Spleen (tissue), 11 donors: ENCODE measurements around the gene RTCA. TPM values are rescaled to one million over a fixed set of nuclear protein-coding genes. Genes with fewer than 3 reads are reported as not detected.
A peak's percentile ranks its signal among the peaks of the same experiment; 100 is the strongest.
"Not testable (repeated sequence)": the region's sequence is repeated elsewhere in the genome, so short reads cannot be mapped to it uniquely, and the experiment has no call there.

Experiments
- DNase-seq: peaks from one replicate; pipeline ENCODE4 v3.0.0-alpha.2; 2020
- H3K27ac ChIP-seq, 8 donors: fragments of 200-600 bp; sonication (generic) in 7 of 8; 1 replicate in 4 of 8; 2 replicates in 4 of 8; pipeline versions ENCODE4 v1.5.0 to v1.8.0; 2016 to 2021; ENCODE audit warnings: inconsistent platforms in 4 of 8, mild to moderate bottlenecking in 4 of 8, moderate library complexity in 1 of 8
- H3K27me3 ChIP-seq, 7 donors: fragments of 200-600 bp; sonication (generic) in 6 of 7; replicated peaks in 1 of 7; 1 replicate in 4 of 7; 2 replicates in 3 of 7; pipeline versions ENCODE4 v1.5.0 to v1.8.0; 2016 to 2021; ENCODE audit warnings: inconsistent platforms in 3 of 7, mild to moderate bottlenecking in 1 of 7
- H3K36me3 ChIP-seq, 6 donors: fragments of 200-600 bp; sonication (generic) in 5 of 6; 1 replicate in 4 of 6; 2 replicates in 2 of 6; pipeline versions ENCODE4 v1.5.0 to v1.8.0; 2016 to 2021; ENCODE audit warnings: inconsistent platforms in 2 of 6
- H3K4me1 ChIP-seq, 6 donors: fragments of 200-600 bp; sonication (generic) in 5 of 6; 1 replicate in 3 of 6; 2 replicates in 3 of 6; pipeline versions ENCODE4 v1.5.0 to v1.8.0; 2016 to 2021; ENCODE audit warnings: inconsistent platforms in 3 of 6
- H3K4me3 ChIP-seq, 8 donors: fragments of 200-600 bp; sonication (generic) in 7 of 8; 1 replicate in 4 of 8; 2 replicates in 4 of 8; pipeline versions ENCODE4 v1.5.0 to v1.8.0; 2016 to 2021; ENCODE audit warnings: inconsistent platforms in 4 of 8, mild to moderate bottlenecking in 4 of 8, moderate library complexity in 2 of 8
- H3K9me3 ChIP-seq, 8 donors: fragments of 200-600 bp; sonication (generic) in 7 of 8; 1 replicate in 4 of 8; 2 replicates in 4 of 8; pipeline versions ENCODE4 v1.5.0 to v1.8.0; 2016 to 2021; ENCODE audit warnings: inconsistent platforms in 4 of 8
- CTCF ChIP-seq, 11 experiments: fragments of 200-600 bp in 7 of 11; fragments of 450-650 bp in 4 of 11; sonication (generic) in 4 of 11; IDR thresholded peaks in 8 of 11; conservative IDR thresholded peaks in 3 of 11; 1 replicate in 7 of 11; 2 replicates in 4 of 11; pipeline versions ENCODE4 v1.4.0 to v1.8.0; 2016 to 2021; ENCODE audit warnings: antibody characterized with exemption in 11 of 11, inconsistent platforms in 4 of 11, mild to moderate bottlenecking in 1 of 11
- POLR2A ChIP-seq, 3 donors: fragments of 450-650 bp; IDR thresholded peaks; one replicate each; pipeline ENCODE4 v1.5.1; 2017; ENCODE audit warnings: antibody characterized with exemption in 3 of 3, mild to moderate bottlenecking in 1 of 3
- POLR2AphosphoS5 ChIP-seq, 3 donors: sonication (generic); formaldehyde crosslinking; IDR thresholded peaks; one replicate each; pipeline ENCODE4 v1.5.1; 2017; ENCODE audit warnings: antibody characterized with exemption in 3 of 3
- WGBS, 5 donors: extraction: QIAGEN DNeasy Blood & Tissue Kit in 3 of 5; methylation state at CpG; one replicate each; pipeline versions ENCODE4 v1.1.5 to v1.1.7; 2013 to 2018; 5-methylcytosine and 5-hydroxymethylcytosine counted together
- intact Hi-C: fragments of 100-400 bp; cut with DNase I; formaldehyde crosslinking; loops from one replicate; pipeline ENCODE4 v1.15.0; 2023; ENCODE audit warnings: low total_unique reads
- polyA plus RNA-seq, 3 donors: library from polyadenylated mRNA; stranded (reverse); fragments of 200-250 nt; gene quantifications; one replicate each; pipeline ENCODE4 v1.2.1, GENCODE V29; 2013
- total RNA-seq, 7 donors: library from RNA; depleted of rRNA in 3 of 7; stranded (reverse); fragments of >200 nt in 3 of 7; fragmentation: NEBNext Ultra II Directional in 4 of 7; extraction: Animal tissue kit (Norgen Biotek cat#: 25700) in 4 of 7; gene quantifications; one replicate each; pipeline versions ENCODE4 v1.1.0 to v1.2.1, GENCODE V29; 2016 to 2021
- donor health status: healthy with polysubstance abuse.
- donor health status: DM: no; HTN: no; CAD: no; lungs with moderate emphysema.
- donor health status: DM: no; HTN: no; CAD: no.
- donor health status: Bipolar disorder and iron deficiency.
- donor health status: healthy.
- donor health status: DM: no; HTN: no; CAD: no.
- donor health status: DM: yes; HTN: yes; CAD: no.

RTCA gene
- total and polyA plus RNA-seq, 10 donors: 19.7 to 42.6 (median 30.0) TPM

GRCh38 chr1:100253552-100253951 is 12.5 kb upstream of the RTCA start:
- 66 to 81% (median 76%) methylated on average over 10 of the region's 10 CpGs for WGBS, 5 donors
- Histone ChIP-seq H3K27me3 (no peaks in the 10 kb centered on the region), H3K9me3 (no peaks in the 10 kb centered on the region), H3K4me3 (no peak overlapping the region), H3K4me1 (peaks cover 0 to 17% (median 13%) of the 10 kb centered on the region in 6 donors), H3K27ac (no peak overlapping the region), H3K36me3 (no peaks in the 10 kb centered on the region)
- intact Hi-C loops: no loop called here
- DNase-seq: no peak
- TF ChIP-seq CTCF (IDR thresholded peaks at IDR 0.05 in 8 of 11, conservative IDR thresholded peaks at IDR 0.05 in 3 of 11) (no peak), POLR2A (IDR thresholded peaks at IDR 0.05) (no peak), POLR2AphosphoS5 (IDR thresholded peaks at IDR 0.05) (no peak)

GRCh38 chr1:100256273-100256672 is 9.7 kb upstream of the RTCA start:
- intact Hi-C loops, H3K27ac ChIP-seq, H3K4me3 ChIP-seq, H3K27me3 ChIP-seq, DNase-seq, H3K4me1 ChIP-seq, H3K36me3 ChIP-seq: not testable (repeated sequence)
- WGBS, 5 donors: 83 to 97% (median 91%) methylated on average over 5 of the region's 5 CpGs
- H3K9me3 ChIP-seq: peaks cover 0 to 10% (median 0%) of the 10 kb centered on the region in 8 donors

GRCh38 chr1:100258427-100258826 is 7.6 kb upstream of the RTCA start:
- DNase-seq, H3K27ac ChIP-seq, H3K27me3 ChIP-seq, H3K4me3 ChIP-seq, H3K4me1 ChIP-seq, intact Hi-C loops, H3K36me3 ChIP-seq: not testable (repeated sequence)
- WGBS, 5 donors: 79 to 95% (median 87%) methylated on average over 4 to 6 of the region's 6 CpGs
- H3K9me3 ChIP-seq: peaks cover 0 to 14% (median 0%) of the 10 kb centered on the region in 8 donors

GRCh38 chr1:100261686-100262085 is 4.3 kb upstream of the RTCA start:
- no peak overlapping the region for H3K27ac ChIP-seq
- peaks cover 5 to 17% (median 9%) of the 10 kb centered on the region in 6 donors for H3K4me1 ChIP-seq
- H3K4me3 ChIP-seq: no peak overlapping the region
- peaks cover 0 to 4% (median 0%) of the 10 kb centered on the region in 6 donors for H3K36me3 ChIP-seq
- intact Hi-C loops: loop anchor here (10.0 kb wide), 1 partner anchor 93 kb away; the partner anchor contains the start of gene CDC14A
- H3K9me3 ChIP-seq: peaks cover 0 to 19% (median 0%) of the 10 kb centered on the region in 8 donors
- TF ChIP-seq POLR2AphosphoS5 (IDR thresholded peaks at IDR 0.05) (no peak), CTCF (IDR thresholded peaks at IDR 0.05 in 8 of 11, conservative IDR thresholded peaks at IDR 0.05 in 3 of 11) (no peak), POLR2A (IDR thresholded peaks at IDR 0.05) (no peak)
- no peak for DNase-seq
- H3K27me3 ChIP-seq: no peaks in the 10 kb centered on the region

GRCh38 chr1:100264081-100264480 is 1.9 kb upstream of the RTCA start:
- not testable (repeated sequence) for H3K27ac ChIP-seq, H3K4me3 ChIP-seq, DNase-seq, H3K27me3 ChIP-seq
- Histone ChIP-seq H3K36me3 (peaks cover 0 to 19% (median 12%) of the 10 kb centered on the region in 6 donors), H3K4me1 (peaks cover 27 to 41% (median 32%) of the 10 kb centered on the region in 6 donors), H3K9me3 (peaks cover 0 to 19% (median 0%) of the 10 kb centered on the region in 8 donors)
- intact Hi-C loops: loop anchor here (10.0 kb wide), 1 partner anchor 91 kb away; the partner anchor contains the start of gene CDC14A
- 82 to 97% (median 95%) methylated on average over 5 of the region's 5 CpGs for WGBS, 5 donors

GRCh38 chr1:100265562-100265930 is 470 bp upstream of the RTCA start:
- intact Hi-C loops: loop anchor here (10.0 kb wide), 1 partner anchor 89 kb away; the partner anchor contains the start of gene CDC14A
- Histone ChIP-seq H3K27ac (peak overlapping the region; percentile 65 to 93 (median 90)), H3K4me3 (peak overlapping the region; percentile 58 to 96 (median 90)), H3K27me3 (no peaks in the 10 kb centered on the region), H3K4me1 (peaks cover 27 to 56% (median 45%) of the 10 kb centered on the region in 6 donors), H3K36me3 (peaks cover 0 to 33% (median 17%) of the 10 kb centered on the region in 6 donors), H3K9me3 (peaks cover 0 to 11% (median 0%) of the 10 kb centered on the region in 8 donors)
- DNase-seq: no peak
- WGBS, 5 donors: 3 to 11% (median 3%) methylated on average over 9 to 12 of the region's 12 CpGs
- TF ChIP-seq POLR2A (IDR thresholded peaks at IDR 0.05) (no peak), POLR2AphosphoS5 (IDR thresholded peaks at IDR 0.05) (no peak), CTCF (IDR thresholded peaks at IDR 0.05 in 8 of 11, conservative IDR thresholded peaks at IDR 0.05 in 3 of 11) (no peak)
